ENCODE results near the gene SEPTIN6.

GRCh38 chrX:119687661-119688413 is 5.1 kb downstream of the SEPTIN6 start:
- no peak for TF ChIP-seq POLR2AphosphoS5 (IDR thresholded peaks at IDR 0.05; ENCODE audit: low read depth, low read length)
- TF ChIP-seq TCF7L2 (IDR thresholded peaks at IDR 0.05; ENCODE audit: low read depth, low read length): no peak
- TF ChIP-seq MTF1 (CRISPR knock-in tag; IDR thresholded peaks at IDR 0.05): no peak
- TF ChIP-seq CTCF (CRISPR knock-in tag; IDR thresholded peaks at IDR 0.05): no peak
- TF ChIP-seq ZNF256 (CRISPR knock-in tag; conservative IDR thresholded peaks at IDR 0.05): no peak
- TF ChIP-seq ZNF160 (CRISPR knock-in tag; IDR thresholded peaks at IDR 0.05): no peak
- no peak for TF ChIP-seq HIVEP1 (CRISPR knock-in tag; IDR thresholded peaks at IDR 0.05)
- TF ChIP-seq NFYB (CRISPR knock-in tag; IDR thresholded peaks at IDR 0.05): no peak
- no peak for TF ChIP-seq ATF7 (IDR thresholded peaks at IDR 0.05)
- no peak for TF ChIP-seq ATF7 (CRISPR knock-in tag; IDR thresholded peaks at IDR 0.05)
- TF ChIP-seq SOX6 (IDR thresholded peaks at IDR 0.05): no peak
- no peak for TF ChIP-seq SOX6 (CRISPR knock-in tag; IDR thresholded peaks at IDR 0.05)
- TF ChIP-seq GLI4 (CRISPR knock-in tag; IDR thresholded peaks at IDR 0.05; ENCODE audit: borderline replicate concordance): no peak

Data from HepG2 (cell line).